Measurements from ENCODE around the gene CPEB2. TPM values are rescaled to one million over a fixed set of nuclear protein-coding genes. Genes with fewer than 3 reads are reported as not detected.

The CPEB2 gene
- total RNA-seq, 1 donor from 2014 or later, result 7.2 TPM

GRCh38 chr4:15063341-15063740, 61.1 kb downstream of the CPEB2 start:
- H3K36me3 Mint-ChIP-seq (ENCODE audit: low read depth), result peaks cover 49% of the 10 kb centered on the region
- no peaks in the 10 kb centered on the region for H3K27me3 Mint-ChIP-seq
- H3K27ac Mint-ChIP-seq, result no peak overlapping the region
- H3K4me1 Mint-ChIP-seq, result no peaks in the 10 kb centered on the region
- ChIA-PET POLR2A (no interaction called here), CTCF (no interaction called here)
- H3K4me3 Mint-ChIP-seq, result no peak overlapping the region
- intact Hi-C loops (cut with micrococcal nuclease), result no loop called here
- H3K9me3 Mint-ChIP-seq, result no peaks in the 10 kb centered on the region
- ATAC-seq (ENCODE audit: low read depth), result no peak
- TF ChIP-seq CTCF (IDR thresholded peaks at IDR 0.05), result no peak
- DNase-seq, result no peak

- POLR2A ChIA-PET, result interaction anchor here (0.6 kb wide), 1 partner anchor 185 kb away, joined by 7 read pairs; no protein-coding TSS in a partner anchor
- CTCF ChIA-PET, result no interaction called here
- no peaks in the 10 kb centered on the region for H3K4me1 Mint-ChIP-seq
Measured at GRCh38 chr4:15065516-15065915, 63.2 kb downstream of the CPEB2 start.

GRCh38 chr4:15066140-15066539, 63.9 kb downstream of the CPEB2 start:
- DNase-seq, result no peak
- Mint-ChIP-seq H3K9me3 (no peaks in the 10 kb centered on the region), H3K27me3 (no peaks in the 10 kb centered on the region), H3K4me3 (no peak overlapping the region), H3K4me1 (no peaks in the 10 kb centered on the region), H3K27ac (no peak overlapping the region), H3K36me3 (ENCODE audit: low read depth) (peaks cover 42% of the 10 kb centered on the region)
- intact Hi-C loops (cut with micrococcal nuclease), result no loop called here
- ChIA-PET POLR2A (no interaction called here), CTCF (no interaction called here)
- ATAC-seq (ENCODE audit: low read depth), result no peak
- no peak for TF ChIP-seq CTCF (IDR thresholded peaks at IDR 0.05)

More at GRCh38 chr4:15065516-15065915, 63.2 kb downstream of the CPEB2 start:
- Mint-ChIP-seq H3K27ac (no peak overlapping the region), H3K27me3 (no peaks in the 10 kb centered on the region), H3K9me3 (no peaks in the 10 kb centered on the region), H3K36me3 (ENCODE audit: low read depth) (peaks cover 42% of the 10 kb centered on the region), H3K4me3 (no peak overlapping the region)
- TF ChIP-seq CTCF (IDR thresholded peaks at IDR 0.05), result no peak
- no peak for DNase-seq
- no peak for ATAC-seq (ENCODE audit: low read depth)
- intact Hi-C loops (cut with micrococcal nuclease), result no loop called here

- Mint-ChIP-seq H3K4me3 (no peak overlapping the region), H3K27ac (no peak overlapping the region), H3K4me1 (no peaks in the 10 kb centered on the region), H3K27me3 (no peaks in the 10 kb centered on the region), H3K36me3 (ENCODE audit: low read depth) (peaks cover 34% of the 10 kb centered on the region), H3K9me3 (peaks cover 5% of the 10 kb centered on the region)
- CTCF ChIA-PET, result interaction anchor here (1.3 kb wide), 1 partner anchor 1414 kb away, joined by 3 read pairs; no protein-coding TSS in a partner anchor
- intact Hi-C loops (cut with micrococcal nuclease), result no loop called here
- no peak for TF ChIP-seq CTCF (IDR thresholded peaks at IDR 0.05)
- DNase-seq, result no peak
- no peak for ATAC-seq (ENCODE audit: low read depth)
- POLR2A ChIA-PET, result no interaction called here
Measured at GRCh38 chr4:15068298-15068697, 66.0 kb downstream of the CPEB2 start.

GRCh38 chr4:15075875-15076274, 73.6 kb downstream of the CPEB2 start:
- intact Hi-C loops (cut with micrococcal nuclease), result no loop called here
- H3K36me3 Mint-ChIP-seq (ENCODE audit: low read depth), result no peaks in the 10 kb centered on the region
- ChIA-PET POLR2A (no interaction called here), CTCF (interaction anchor here (1.1 kb wide), 1 partner anchor 18 kb away, joined by 3 read pairs; no protein-coding TSS in a partner anchor)
- no peak for TF ChIP-seq CTCF (IDR thresholded peaks at IDR 0.05)
- H3K9me3 Mint-ChIP-seq, result peaks cover 14% of the 10 kb centered on the region
- peaks cover 1% of the 10 kb centered on the region for H3K27me3 Mint-ChIP-seq
- H3K27ac Mint-ChIP-seq, result no peak overlapping the region
- no peak for DNase-seq
- no peak for ATAC-seq (ENCODE audit: low read depth)
- H3K4me1 Mint-ChIP-seq, result no peaks in the 10 kb centered on the region
- no peak overlapping the region for H3K4me3 Mint-ChIP-seq

Data from activated B cell treated with CpG ODN at 0.5 μM for 24 hours (primary cell).